IgD-negative memory B cell (primary cell): ENCODE data around the gene PLEKHB2. TPM values are rescaled to one million over a fixed set of nuclear protein-coding genes. Genes with fewer than 3 reads are reported as not detected.
"Not testable (repeated sequence)": the region's sequence is repeated elsewhere in the genome, so short reads cannot be mapped to it uniquely, and the experiment has no call there.

Experiments
- H3K27ac Mint-ChIP-seq, 3 donors: one replicate each; pipeline ENCODE4 v1.8.0; 2020 to 2022; ENCODE audit warnings: mild to moderate bottlenecking in 3 of 3, mixed read lengths in 3 of 3, moderate library complexity in 1 of 3
- H3K27me3 Mint-ChIP-seq: one replicate; pipeline ENCODE4 v1.8.0; 2021; ENCODE audit warnings: mixed read lengths
- H3K36me3 Mint-ChIP-seq: one replicate; pipeline ENCODE4 v1.8.0; 2020; ENCODE audit warnings: mild to moderate bottlenecking, mixed read lengths
- H3K4me1 Mint-ChIP-seq, 3 donors: one replicate each; pipeline ENCODE4 v1.8.0; 2020 to 2022; ENCODE audit warnings: mixed read lengths in 3 of 3, mild to moderate bottlenecking in 1 of 3
- H3K4me3 Mint-ChIP-seq, 4 donors: one replicate each; pipeline ENCODE4 v1.8.0; 2020 to 2022; ENCODE audit warnings: mild to moderate bottlenecking in 4 of 4, mixed read lengths in 4 of 4, moderate library complexity in 3 of 4
- H3K9me3 Mint-ChIP-seq, 3 donors: one replicate each; pipeline ENCODE4 v1.8.0; 2020 to 2021; ENCODE audit warnings: mixed read lengths in 3 of 3, mild to moderate bottlenecking in 1 of 3
- polyA plus RNA-seq: library from polyadenylated mRNA; unstranded; fragments of 300-500 nt; fragmentation: Illumina TruSeq; gene quantifications from one replicate; pipeline ENCODE4 v1.2.3, GENCODE V29; 2021

The PLEKHB2 gene
- polyA plus RNA-seq, 1 donor from 2014 or later: 46.3 TPM

DNA sequence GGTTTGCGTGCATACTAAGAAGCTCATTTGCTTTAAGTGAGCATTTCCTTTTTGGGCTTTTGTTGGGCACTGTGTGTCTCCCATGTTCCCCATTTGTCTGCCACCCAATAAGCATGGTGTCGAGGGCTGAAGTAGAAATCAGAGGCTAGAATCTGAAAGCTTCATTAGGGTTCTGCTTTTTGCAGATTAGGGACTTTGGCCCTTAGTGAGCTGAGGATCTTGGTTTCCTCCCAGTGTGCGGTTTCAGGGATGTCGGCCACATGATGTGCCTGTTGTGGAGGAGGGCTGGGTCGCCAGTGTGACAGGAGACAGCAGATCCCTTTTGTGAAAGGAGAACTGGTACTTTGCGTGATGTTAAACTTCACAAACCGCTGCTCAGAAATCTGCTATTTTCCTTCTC, 41.1 kb downstream of the PLEKHB2 start:
- Mint-ChIP-seq H3K27me3 (no peaks in the 10 kb centered on the region), H3K4me1 (peaks cover 10 to 12% (median 12%) of the 10 kb centered on the region in 3 donors), H3K4me3 (peak overlapping the region in 2 of 4 donors; percentile 17 to 43), H3K9me3 (no peaks in the 10 kb centered on the region), H3K36me3 (peaks cover 6% of the 10 kb centered on the region), H3K27ac (no peak overlapping the region)

DNA sequence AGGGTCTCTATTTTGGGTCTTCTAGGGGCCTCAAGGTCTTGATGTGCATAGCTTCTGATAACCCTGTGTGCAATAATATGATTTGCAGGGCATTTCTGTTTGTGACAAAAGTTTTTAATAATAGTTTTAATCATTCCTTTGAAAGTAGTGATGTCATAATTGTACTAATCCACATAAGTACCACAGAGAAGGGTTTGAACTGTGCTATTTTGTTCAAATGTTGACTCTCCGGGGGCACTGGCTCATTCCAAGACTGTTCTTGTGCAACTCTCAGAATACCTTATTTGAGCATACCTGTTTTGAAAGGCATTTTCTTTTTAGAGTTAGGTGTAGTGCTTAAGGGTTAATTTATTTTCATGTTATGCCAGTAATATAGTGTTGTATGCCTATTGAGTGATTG, 41.6 kb downstream of the PLEKHB2 start:
- no peaks in the 10 kb centered on the region for H3K27me3 Mint-ChIP-seq
- H3K27ac Mint-ChIP-seq: no peak overlapping the region
- H3K4me1 Mint-ChIP-seq: peaks cover 10 to 12% (median 12%) of the 10 kb centered on the region in 3 donors
- H3K4me3 Mint-ChIP-seq: no peak overlapping the region
- peaks cover 6% of the 10 kb centered on the region for H3K36me3 Mint-ChIP-seq
- H3K9me3 Mint-ChIP-seq: no peaks in the 10 kb centered on the region

DNA sequence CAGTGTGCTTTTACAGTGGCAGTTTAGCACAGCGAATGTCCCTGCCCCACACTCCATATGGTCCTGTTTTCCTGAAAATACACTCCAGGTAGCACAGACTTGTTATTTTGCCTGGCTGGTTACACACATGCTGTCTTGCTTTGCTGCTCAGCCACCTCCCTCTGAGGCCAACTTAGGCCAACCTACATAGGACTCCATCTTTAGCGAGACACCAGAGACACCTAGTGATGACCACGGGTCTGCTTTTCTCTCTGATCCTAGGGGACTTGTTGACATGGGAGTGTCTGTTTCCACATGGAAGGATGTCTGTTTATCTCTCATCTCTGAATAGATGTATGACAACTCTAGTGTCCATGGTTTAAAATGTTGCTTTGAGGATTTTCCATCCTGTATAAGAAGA, 43.3 kb downstream of the PLEKHB2 start:
- Mint-ChIP-seq H3K27ac (no peak overlapping the region), H3K4me3 (no peak overlapping the region), H3K27me3 (no peaks in the 10 kb centered on the region), H3K9me3 (no peaks in the 10 kb centered on the region), H3K4me1 (peaks cover 10 to 12% (median 10%) of the 10 kb centered on the region in 3 donors), H3K36me3 (peaks cover 3% of the 10 kb centered on the region)

DNA sequence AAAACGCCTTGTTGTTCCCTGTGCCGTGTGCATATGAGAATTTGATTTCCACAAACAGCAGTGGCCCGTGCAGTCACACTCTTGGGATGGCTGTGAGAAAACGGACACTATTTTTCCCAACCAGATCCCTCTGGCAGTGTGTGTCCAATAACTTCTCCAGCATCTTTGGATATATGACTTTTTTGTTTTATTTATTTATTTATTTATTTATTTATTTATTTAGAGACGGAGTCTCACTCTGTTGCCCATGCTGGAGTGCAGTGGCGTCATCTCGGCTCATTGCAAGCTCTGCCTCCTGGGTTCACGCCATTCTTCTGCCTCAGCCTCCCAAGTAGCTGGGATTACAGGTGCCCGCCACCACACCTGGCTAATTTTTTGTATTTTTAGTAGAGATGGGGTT, 45.0 kb downstream of the PLEKHB2 start:
- H3K9me3 Mint-ChIP-seq, H3K4me1 Mint-ChIP-seq, H3K27ac Mint-ChIP-seq, H3K4me3 Mint-ChIP-seq, H3K36me3 Mint-ChIP-seq, H3K27me3 Mint-ChIP-seq: not testable (repeated sequence)

DNA sequence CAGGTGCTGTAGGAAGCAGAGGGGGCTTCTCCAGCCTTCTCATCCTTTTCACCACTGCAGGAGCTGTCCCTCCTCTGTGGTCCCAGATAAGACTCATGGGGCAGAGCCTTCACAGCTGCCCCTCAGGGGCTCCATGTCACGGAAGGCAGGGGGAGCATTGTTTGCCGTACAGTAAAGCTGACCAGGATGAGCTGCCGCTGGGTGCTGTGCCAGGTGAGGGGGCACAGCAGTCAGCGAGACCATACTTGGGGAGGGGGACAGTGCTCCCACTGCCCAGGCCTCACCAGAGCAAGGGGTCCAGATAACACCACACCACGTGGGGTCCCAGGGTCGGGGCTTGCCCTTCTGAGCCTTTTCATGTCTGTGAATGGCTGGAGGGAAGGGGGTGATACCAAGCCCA, 46.3 kb downstream of the PLEKHB2 start:
- Mint-ChIP-seq H3K27me3 (no peaks in the 10 kb centered on the region), H3K36me3 (peaks cover 4% of the 10 kb centered on the region), H3K4me1 (peaks cover 0 to 7% (median 6%) of the 10 kb centered on the region in 3 donors), H3K4me3 (no peak overlapping the region), H3K9me3 (no peaks in the 10 kb centered on the region), H3K27ac (peak overlapping the region in 1 of 3 donors; percentile 62)

DNA sequence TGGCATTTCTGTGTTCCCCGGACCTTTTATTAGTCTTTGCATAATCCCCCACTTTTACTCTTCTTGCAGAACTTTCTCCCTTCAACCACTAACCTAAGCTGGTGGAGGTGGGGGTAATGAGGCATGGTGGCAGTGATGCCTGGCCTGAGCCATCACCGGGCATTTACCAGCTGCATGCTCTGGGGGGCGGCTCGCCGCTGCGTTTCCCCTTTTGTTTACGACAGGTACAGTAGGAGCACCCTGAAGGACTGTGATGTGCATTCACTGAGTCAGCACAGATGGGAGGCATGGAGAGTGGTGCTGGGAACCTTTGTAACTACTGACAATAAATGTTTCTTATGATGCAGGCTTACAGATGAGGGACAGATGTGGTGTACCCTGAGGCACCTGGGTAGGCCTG, 46.9 kb downstream of the PLEKHB2 start:
- Mint-ChIP-seq H3K4me1 (peaks cover 0 to 7% (median 6%) of the 10 kb centered on the region in 3 donors), H3K27ac (no peak overlapping the region), H3K27me3 (no peaks in the 10 kb centered on the region), H3K36me3 (peaks cover 5% of the 10 kb centered on the region), H3K4me3 (no peak overlapping the region), H3K9me3 (no peaks in the 10 kb centered on the region)

DNA sequence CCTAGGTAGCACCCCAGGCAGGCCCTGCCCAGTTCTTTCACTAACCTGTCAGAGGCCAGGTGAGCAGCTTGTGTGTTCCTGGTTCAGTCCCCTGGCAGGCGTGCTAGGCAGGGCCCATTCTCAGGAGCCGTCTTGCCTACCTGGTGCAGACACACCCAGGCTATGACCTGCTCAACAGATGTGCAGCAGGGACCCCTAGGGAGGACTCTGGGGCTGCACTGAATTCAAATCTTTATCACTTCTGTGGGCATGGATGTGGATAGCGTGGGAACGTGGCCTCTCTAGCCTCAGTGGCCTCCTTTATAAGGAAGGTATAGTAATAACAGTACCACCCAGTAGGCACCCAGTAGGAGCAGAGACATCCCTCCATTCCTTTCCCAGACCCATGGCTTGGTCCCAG, 48.4 kb downstream of the PLEKHB2 start:
- Mint-ChIP-seq H3K27ac (no peak overlapping the region), H3K36me3 (peaks cover 5% of the 10 kb centered on the region)

DNA sequence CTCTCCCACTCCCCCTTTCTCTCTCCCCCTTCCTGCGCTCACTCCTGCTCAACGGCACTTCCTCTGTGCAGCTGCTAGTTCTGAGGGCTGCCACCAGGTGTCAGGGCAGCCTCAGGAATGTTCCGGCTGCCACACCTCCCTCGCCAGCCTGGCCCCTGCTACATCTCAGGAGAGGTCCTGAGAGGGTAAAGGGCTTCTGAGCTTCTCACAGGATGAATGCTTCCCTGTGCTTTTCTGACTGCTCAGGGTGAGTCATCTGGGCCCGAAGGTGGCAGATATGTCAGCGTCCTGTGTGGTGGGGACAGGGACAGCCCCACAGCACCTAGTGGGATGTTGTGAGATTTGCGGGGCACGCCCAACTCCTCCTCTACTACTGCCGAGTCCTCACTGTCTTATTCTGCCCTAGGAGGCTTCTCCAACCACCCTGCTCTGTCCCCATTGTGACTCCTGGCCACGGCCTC, 49.0 kb downstream of the PLEKHB2 start:
- H3K27ac Mint-ChIP-seq: no peak overlapping the region
- peaks cover 5% of the 10 kb centered on the region for H3K36me3 Mint-ChIP-seq
- H3K27me3 Mint-ChIP-seq: no peaks in the 10 kb centered on the region
- peaks cover 0 to 7% (median 6%) of the 10 kb centered on the region in 3 donors for H3K4me1 Mint-ChIP-seq
- H3K4me3 Mint-ChIP-seq: peak overlapping the region in 1 of 4 donors; percentile 54
- no peaks in the 10 kb centered on the region for H3K9me3 Mint-ChIP-seq

More for the DNA sequence above, 48.4 kb downstream of the PLEKHB2 start:
- Mint-ChIP-seq H3K4me3 (peak overlapping the region in 1 of 4 donors; percentile 39), H3K9me3 (no peaks in the 10 kb centered on the region), H3K4me1 (peaks cover 0 to 7% (median 6%) of the 10 kb centered on the region in 3 donors), H3K27me3 (no peaks in the 10 kb centered on the region)

DNA sequence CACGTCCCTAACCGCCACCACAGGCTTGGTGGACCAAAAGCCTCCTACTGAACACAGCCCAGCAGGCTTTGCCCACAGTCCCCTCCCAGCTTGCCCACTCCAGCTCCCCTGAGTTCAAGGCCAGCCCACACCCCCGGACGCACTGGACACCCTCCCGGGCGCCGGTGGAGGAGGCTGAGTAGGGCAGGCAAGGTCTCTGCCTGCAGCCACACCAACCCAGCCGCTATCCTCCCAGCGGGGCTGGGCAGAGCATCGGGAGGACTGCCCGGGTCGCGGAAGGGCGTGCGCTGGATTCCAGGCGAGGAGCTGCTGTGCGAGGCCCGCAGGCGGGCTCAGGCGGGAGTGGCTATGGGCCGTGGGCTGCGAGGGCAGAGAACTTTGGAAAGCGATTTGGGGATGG, 49.5 kb downstream of the PLEKHB2 start:
- Mint-ChIP-seq H3K4me3 (no peak overlapping the region), H3K27me3 (no peaks in the 10 kb centered on the region), H3K9me3 (no peaks in the 10 kb centered on the region), H3K27ac (no peak overlapping the region), H3K4me1 (peaks cover 0 to 7% (median 6%) of the 10 kb centered on the region in 3 donors), H3K36me3 (peaks cover 5% of the 10 kb centered on the region)

DNA sequence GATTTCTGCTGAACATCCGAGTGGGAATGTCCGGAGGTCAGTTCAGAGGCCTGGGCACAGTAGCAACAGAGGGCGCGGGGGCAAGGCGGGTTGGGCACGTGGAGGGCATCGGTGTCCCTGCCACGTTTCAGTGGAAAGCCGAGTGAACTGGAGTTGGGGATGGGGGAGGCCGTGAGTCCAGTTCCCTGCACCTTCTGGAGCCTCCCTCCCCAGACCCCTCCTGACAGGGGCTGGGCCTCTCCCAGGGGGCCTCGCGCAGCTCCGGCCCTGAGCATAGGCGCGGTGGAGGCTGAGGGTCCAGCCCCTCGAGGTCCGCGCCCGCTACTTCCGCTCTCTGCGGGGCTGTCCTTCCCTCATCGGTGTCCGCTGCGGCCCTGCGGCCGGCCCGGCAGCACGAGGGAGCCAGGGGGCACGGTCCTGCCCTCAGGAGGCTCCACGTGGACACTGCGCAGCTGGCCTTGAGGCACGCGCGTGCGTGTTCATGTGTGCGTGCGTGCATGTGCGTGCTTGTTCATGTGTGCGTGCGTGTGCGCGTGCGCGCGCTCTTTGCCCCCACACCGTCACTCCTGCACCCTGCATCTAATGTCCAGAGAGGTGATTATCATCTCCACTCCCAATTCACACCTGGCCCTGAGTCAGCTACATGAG, 50.2 kb downstream of the PLEKHB2 start:
- no peak overlapping the region for H3K4me3 Mint-ChIP-seq
- peaks cover 0 to 7% (median 6%) of the 10 kb centered on the region in 3 donors for H3K4me1 Mint-ChIP-seq
- H3K9me3 Mint-ChIP-seq: no peaks in the 10 kb centered on the region
- peaks cover 5% of the 10 kb centered on the region for H3K36me3 Mint-ChIP-seq
- no peaks in the 10 kb centered on the region for H3K27me3 Mint-ChIP-seq
- no peak overlapping the region for H3K27ac Mint-ChIP-seq

DNA sequence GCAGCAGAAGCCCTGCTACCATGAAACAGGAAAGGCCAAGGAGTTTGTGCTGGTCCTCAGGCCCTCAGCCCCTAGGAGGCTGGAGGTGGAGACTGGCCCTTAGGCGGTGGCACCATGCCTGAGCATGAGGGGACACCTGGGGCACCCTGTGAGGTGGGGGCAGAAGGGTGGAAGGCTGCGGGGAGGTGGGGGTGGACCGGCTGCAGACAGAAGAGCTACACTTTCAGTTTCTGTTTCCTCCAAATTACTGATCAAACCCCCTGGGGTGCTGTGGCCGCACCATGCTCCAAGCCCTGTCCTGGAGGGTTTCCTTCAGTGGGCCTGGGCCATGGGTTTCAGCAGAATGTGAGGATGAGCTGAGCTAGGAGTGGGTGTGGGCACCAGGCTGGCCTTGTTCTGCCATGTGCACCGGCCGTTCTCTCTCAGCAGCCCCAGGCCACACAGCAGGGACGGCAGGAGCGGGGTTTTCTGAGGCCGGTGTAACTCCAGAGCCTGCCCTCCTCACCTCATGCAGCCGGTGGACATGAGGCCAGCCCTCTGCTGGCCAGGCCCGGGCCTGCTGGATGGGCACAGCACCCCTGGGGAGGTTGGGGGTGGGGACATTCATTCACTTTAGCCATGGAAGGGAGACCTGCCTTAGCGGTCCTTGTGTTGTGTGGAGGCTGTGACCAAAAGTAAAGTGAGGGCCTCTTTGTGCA, 51.5 kb downstream of the PLEKHB2 start:
- Mint-ChIP-seq H3K36me3 (peaks cover 1% of the 10 kb centered on the region), H3K27me3 (no peaks in the 10 kb centered on the region), H3K9me3 (no peaks in the 10 kb centered on the region), H3K4me1 (peaks cover 0 to 7% (median 6%) of the 10 kb centered on the region in 3 donors), H3K27ac (peak overlapping the region in 1 of 3 donors; percentile 76), H3K4me3 (peak overlapping the region in 2 of 4 donors; percentile 17 to 63)

DNA sequence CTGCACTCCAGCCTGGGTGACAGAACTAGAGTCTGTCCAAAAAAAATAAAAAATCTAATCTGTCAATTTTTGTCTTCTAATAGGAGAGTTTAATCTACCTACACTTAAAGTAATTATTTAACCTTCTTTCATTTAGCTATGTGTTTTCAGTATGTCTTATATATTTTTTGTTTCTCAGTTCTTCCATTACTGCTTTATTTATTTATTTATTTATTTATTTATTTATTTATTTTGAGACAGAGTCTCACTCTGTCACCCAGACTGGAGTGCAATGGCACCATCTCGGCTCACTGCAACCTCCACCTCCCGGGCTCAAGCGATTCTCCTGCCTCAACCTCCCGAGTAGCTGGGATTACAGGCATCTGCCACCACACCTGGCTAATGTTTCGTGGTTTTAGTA, 60.4 kb downstream of the PLEKHB2 start:
- H3K36me3 Mint-ChIP-seq, H3K9me3 Mint-ChIP-seq, H3K4me3 Mint-ChIP-seq, H3K27me3 Mint-ChIP-seq, H3K27ac Mint-ChIP-seq, H3K4me1 Mint-ChIP-seq: not testable (repeated sequence)

DNA sequence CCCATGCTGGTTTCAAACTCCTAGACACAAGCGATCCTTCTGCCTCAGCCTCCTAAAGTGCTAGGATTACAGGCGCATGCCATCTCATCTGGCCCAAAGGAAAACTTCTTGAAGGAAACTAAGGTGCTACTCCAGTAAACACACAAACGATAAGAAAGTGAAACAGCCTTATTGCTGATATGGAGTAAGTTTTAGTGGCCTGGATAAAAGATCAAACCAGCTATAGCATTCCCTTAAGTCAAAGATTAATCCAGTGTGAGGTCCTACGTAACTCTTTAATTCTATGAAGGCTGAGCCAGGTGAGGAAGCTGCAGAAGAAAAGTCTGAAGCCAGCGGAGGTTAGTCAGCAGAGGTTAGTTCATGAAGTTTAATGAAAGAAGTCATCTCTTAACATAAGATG, 63.4 kb downstream of the PLEKHB2 start:
- H3K4me3 Mint-ChIP-seq: no peak overlapping the region
- H3K27me3 Mint-ChIP-seq: peaks cover 8% of the 10 kb centered on the region
- H3K9me3 Mint-ChIP-seq: no peaks in the 10 kb centered on the region
- H3K4me1 Mint-ChIP-seq: no peaks in the 10 kb centered on the region
- no peaks in the 10 kb centered on the region for H3K36me3 Mint-ChIP-seq
- H3K27ac Mint-ChIP-seq: no peak overlapping the region

DNA sequence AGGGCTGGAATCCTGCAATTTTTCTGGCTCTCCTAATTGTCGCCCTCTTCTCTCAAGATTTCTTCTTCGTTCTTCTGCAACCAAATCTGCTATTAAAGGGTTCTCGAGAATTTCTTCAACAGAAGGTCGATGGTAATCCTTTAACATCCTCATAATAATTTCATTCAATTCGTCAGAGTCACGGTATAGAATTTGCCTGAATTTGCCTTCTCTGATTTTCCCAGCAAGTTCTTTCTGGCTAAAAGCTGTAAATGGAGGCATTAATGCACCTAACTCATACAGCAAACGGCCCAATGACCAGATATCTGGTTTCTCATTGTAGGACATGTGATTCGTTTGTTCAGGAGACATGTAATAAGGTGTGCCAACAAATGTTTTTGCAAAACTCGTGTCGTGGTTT, 72.9 kb downstream of the PLEKHB2 start:
- H3K27me3 Mint-ChIP-seq: peaks cover 16% of the 10 kb centered on the region
- not testable (repeated sequence) for H3K4me1 Mint-ChIP-seq, H3K4me3 Mint-ChIP-seq, H3K9me3 Mint-ChIP-seq, H3K36me3 Mint-ChIP-seq, H3K27ac Mint-ChIP-seq

DNA sequence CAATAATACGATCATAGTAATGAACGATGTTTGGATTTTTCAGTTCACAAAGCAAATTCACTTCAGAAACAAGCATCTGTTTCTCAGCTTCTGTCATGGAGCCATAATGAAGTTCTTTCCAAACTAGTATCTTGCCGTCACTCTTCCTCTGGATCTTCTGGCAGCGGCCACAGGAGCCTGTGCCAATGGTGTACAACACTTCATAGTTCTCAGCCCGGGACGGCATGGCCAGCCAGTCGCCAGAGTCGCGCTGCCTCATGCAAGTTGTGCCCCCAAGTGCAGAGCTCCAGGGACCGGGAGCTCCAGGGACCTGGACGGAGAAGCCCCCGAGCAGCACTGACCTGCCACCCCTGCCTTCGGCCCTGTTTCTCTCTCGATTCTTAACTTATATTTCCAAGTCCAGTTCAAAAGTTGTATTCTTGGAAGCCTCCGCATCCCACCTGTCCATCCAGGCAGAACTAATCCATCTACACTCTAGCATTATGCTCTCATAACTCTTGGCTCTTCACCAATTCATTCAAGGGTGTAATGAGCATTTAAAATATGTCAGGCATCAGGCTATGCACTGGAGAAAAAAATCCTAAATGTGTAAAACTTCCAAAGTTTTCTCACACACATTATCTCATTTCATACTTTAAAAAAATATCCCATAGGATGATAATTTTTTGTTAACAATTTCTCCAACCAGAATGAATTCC, 73.7 kb downstream of the PLEKHB2 start:
- H3K9me3 Mint-ChIP-seq, H3K4me1 Mint-ChIP-seq, H3K4me3 Mint-ChIP-seq, H3K36me3 Mint-ChIP-seq, H3K27ac Mint-ChIP-seq: not testable (repeated sequence)
- H3K27me3 Mint-ChIP-seq: peaks cover 17% of the 10 kb centered on the region
